Measurements from ENCODE around the gene FRY.

FRY gene

DNA sequence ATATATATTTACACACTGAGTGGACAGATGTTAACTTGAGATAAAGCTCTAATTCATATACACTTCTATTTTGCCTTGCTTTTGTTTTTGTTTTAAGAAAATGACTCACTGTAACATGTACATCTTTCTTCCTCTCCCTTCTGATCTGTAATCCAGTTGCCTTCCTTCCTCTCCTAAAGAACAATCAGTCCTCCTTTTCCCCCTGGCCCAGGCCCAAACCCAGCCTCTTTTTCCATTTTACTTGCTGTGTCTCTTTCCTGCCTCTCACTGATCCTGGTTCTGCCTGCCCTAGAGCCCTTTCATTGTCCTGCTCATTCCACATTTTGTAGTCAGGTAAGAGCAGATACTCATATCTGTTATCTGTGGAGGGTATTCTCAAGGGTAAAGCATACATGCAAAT is 232.8 kb downstream of the FRY start:
- no peak overlapping the region for H3K4me3 ChIP-seq

GRCh38 chr13:32265726-32266125 is 234.2 kb downstream of the FRY start:
- no peaks in the 10 kb centered on the region for H3K4me1 ChIP-seq
- TF ChIP-seq Cebpa-rat (IDR thresholded peaks at IDR 0.05): no peak
- no peak overlapping the region for H3K27ac ChIP-seq
- no peaks in the 10 kb centered on the region for H3K9me3 ChIP-seq
- no peak overlapping the region for H3K9ac ChIP-seq
- H3K36me3 ChIP-seq: no peaks in the 10 kb centered on the region
- no peak overlapping the region for H3K4me2 ChIP-seq
- no peak overlapping the region for H3K4me3 ChIP-seq
- no peaks in the 10 kb centered on the region for H4K20me1 ChIP-seq
- H3K27me3 ChIP-seq: no peaks in the 10 kb centered on the region

More for the DNA sequence above, 232.8 kb downstream of the FRY start:
- H4K20me1 ChIP-seq: no peaks in the 10 kb centered on the region
- no peaks in the 10 kb centered on the region for H3K36me3 ChIP-seq
- H3K27me3 ChIP-seq: no peaks in the 10 kb centered on the region
- no peak overlapping the region for H3K9ac ChIP-seq
- no peak overlapping the region for H3K27ac ChIP-seq
- no peak overlapping the region for H3K4me2 ChIP-seq
- H3K9me3 ChIP-seq: no peaks in the 10 kb centered on the region
- no peak for TF ChIP-seq Cebpa-rat (IDR thresholded peaks at IDR 0.05)
- no peaks in the 10 kb centered on the region for H3K4me1 ChIP-seq

- Histone ChIP-seq H3K27me3 (no peaks in the 10 kb centered on the region), H4K20me1 (no peaks in the 10 kb centered on the region), H3K4me2 (no peak overlapping the region), H3K4me3 (no peak overlapping the region), H3K9ac (no peak overlapping the region), H3K27ac (no peak overlapping the region), H3K9me3 (no peaks in the 10 kb centered on the region), H3K4me1 (no peaks in the 10 kb centered on the region), H3K36me3 (no peaks in the 10 kb centered on the region)
- TF ChIP-seq Cebpa-rat (IDR thresholded peaks at IDR 0.05): no peak
These were observed 234.6 kb downstream of the FRY start for GRCh38 chr13:32266130-32266529.

DNA sequence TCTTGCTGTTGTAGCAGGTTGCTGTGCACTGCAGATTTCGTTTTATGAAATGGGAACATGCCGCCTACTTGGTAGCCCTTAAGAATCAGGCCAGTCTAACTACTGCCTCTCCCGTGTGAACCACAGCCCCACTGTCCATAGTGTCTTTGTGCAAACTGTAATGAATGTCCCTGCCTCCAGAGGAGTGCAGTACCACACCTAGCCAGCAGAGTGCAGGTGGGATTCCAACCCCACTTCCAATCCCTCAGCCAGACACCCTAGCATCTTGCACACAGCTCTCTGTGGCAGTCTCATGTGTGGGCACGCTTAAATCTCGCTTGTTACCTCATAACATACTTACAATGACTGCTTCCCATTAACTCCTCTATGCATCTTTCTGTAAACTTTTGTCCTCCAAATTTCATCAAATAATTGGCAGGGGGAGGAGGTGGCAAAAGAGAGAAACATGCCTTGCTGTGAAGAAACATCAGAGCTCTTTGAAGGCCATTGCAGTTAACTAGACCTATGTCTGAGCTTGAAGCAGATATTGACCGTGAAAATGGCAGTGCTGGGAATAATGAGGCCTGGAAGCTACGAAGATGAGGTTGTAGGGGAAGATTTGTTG is 236.4 kb downstream of the FRY start:
- no peak for TF ChIP-seq Cebpa-rat (IDR thresholded peaks at IDR 0.05)
- Histone ChIP-seq H4K20me1 (no peaks in the 10 kb centered on the region), H3K36me3 (no peaks in the 10 kb centered on the region), H3K4me1 (no peaks in the 10 kb centered on the region), H3K9ac (no peak overlapping the region), H3K4me2 (no peak overlapping the region), H3K4me3 (no peak overlapping the region), H3K9me3 (no peaks in the 10 kb centered on the region), H3K27me3 (no peaks in the 10 kb centered on the region), H3K27ac (no peak overlapping the region)

- peaks cover 9% of the 10 kb centered on the region for H3K4me1 ChIP-seq
- no peaks in the 10 kb centered on the region for H4K20me1 ChIP-seq
- no peak overlapping the region for H3K4me2 ChIP-seq
- H3K9ac ChIP-seq: no peak overlapping the region
- no peak overlapping the region for H3K27ac ChIP-seq
- no peaks in the 10 kb centered on the region for H3K9me3 ChIP-seq
- no peak overlapping the region for H3K4me3 ChIP-seq
- TF ChIP-seq Cebpa-rat (IDR thresholded peaks at IDR 0.05): no peak
- H3K27me3 ChIP-seq: no peaks in the 10 kb centered on the region
- H3K36me3 ChIP-seq: no peaks in the 10 kb centered on the region
These were observed 240.6 kb downstream of the FRY start for GRCh38 chr13:32272021-32272683.

DNA sequence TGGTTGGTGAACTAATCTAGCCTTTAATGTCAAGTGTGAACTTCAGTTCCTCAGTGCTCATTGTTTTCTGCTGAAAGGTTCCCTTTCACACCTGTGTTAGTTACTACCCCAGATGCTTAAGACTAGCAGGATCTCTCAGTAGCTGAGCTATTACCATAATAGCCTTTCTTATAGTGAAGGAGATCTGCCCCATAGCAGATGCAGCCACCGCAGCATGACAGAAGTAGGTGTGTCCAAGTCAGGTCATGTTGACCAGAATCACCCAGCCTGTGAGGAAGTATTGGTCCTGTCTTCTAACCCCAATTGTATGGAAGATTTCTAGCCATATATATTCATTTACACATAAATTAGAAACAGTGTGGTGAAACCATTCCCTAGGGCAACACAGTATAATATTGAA is 246.3 kb downstream of the FRY start:
- no peaks in the 10 kb centered on the region for H3K27me3 ChIP-seq
- no peak for TF ChIP-seq Cebpa-rat (IDR thresholded peaks at IDR 0.05)
- no peak overlapping the region for H3K4me3 ChIP-seq
- H4K20me1 ChIP-seq: no peaks in the 10 kb centered on the region
- H3K27ac ChIP-seq: no peak overlapping the region
- H3K4me2 ChIP-seq: no peak overlapping the region
- H3K9me3 ChIP-seq: no peaks in the 10 kb centered on the region
- no peak overlapping the region for H3K9ac ChIP-seq
- peaks cover 9% of the 10 kb centered on the region for H3K4me1 ChIP-seq
- no peaks in the 10 kb centered on the region for H3K36me3 ChIP-seq

GRCh38 chr13:32278426-32278825 is 246.9 kb downstream of the FRY start:
- Histone ChIP-seq H3K4me3 (no peak overlapping the region), H3K9ac (no peak overlapping the region), H4K20me1 (no peaks in the 10 kb centered on the region), H3K4me1 (peaks cover 9% of the 10 kb centered on the region), H3K27me3 (no peaks in the 10 kb centered on the region), H3K4me2 (no peak overlapping the region), H3K36me3 (no peaks in the 10 kb centered on the region), H3K9me3 (no peaks in the 10 kb centered on the region), H3K27ac (no peak overlapping the region)
- no peak for TF ChIP-seq Cebpa-rat (IDR thresholded peaks at IDR 0.05)

- Histone ChIP-seq H3K36me3 (no peaks in the 10 kb centered on the region), H3K27me3 (no peaks in the 10 kb centered on the region), H3K4me2 (no peak overlapping the region), H3K4me1 (no peaks in the 10 kb centered on the region), H3K9ac (no peak overlapping the region), H3K9me3 (no peaks in the 10 kb centered on the region), H4K20me1 (no peaks in the 10 kb centered on the region), H3K27ac (no peak overlapping the region), H3K4me3 (no peak overlapping the region)
- no peak for TF ChIP-seq Cebpa-rat (IDR thresholded peaks at IDR 0.05)
These were observed 249.5 kb downstream of the FRY start for GRCh38 chr13:32281096-32281495.

DNA sequence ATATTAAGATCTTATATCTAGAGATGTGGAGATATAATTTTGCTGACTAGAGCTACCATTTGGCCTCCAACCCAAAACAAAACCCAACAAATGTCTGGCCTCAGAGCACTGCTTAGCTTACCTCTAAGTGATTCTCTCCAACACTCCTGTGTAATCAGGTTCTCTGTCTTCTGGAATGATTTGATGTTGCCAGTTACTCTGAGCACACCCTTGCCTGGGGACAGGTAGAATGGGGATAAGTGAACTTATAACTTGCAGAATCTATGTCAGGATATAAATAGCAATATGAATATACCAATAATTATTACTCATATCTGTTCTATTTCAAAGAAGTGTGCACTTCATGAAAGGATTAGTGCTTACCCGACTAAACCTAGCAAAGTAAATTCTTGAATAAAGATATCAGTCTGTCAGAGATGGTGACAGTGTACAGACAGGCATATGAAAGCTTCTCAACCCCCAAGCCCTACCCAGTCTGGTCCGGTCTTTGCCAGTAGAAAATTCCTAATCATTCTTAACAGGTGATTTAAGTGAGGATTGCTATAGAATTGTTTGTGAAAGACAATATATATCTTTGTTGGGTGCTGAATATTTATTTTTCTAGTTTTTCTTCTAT is 250.6 kb downstream of the FRY start:
- no peak overlapping the region for H3K4me2 ChIP-seq
- no peaks in the 10 kb centered on the region for H3K27me3 ChIP-seq
- no peak overlapping the region for H3K9ac ChIP-seq
- H3K27ac ChIP-seq: no peak overlapping the region
- no peak overlapping the region for H3K4me3 ChIP-seq
- no peak for TF ChIP-seq Cebpa-rat (IDR thresholded peaks at IDR 0.05)
- H3K36me3 ChIP-seq: no peaks in the 10 kb centered on the region
- H4K20me1 ChIP-seq: no peaks in the 10 kb centered on the region
- no peaks in the 10 kb centered on the region for H3K4me1 ChIP-seq
- no peaks in the 10 kb centered on the region for H3K9me3 ChIP-seq

GRCh38 chr13:32284927-32285632 is 253.5 kb downstream of the FRY start:
- no peaks in the 10 kb centered on the region for H3K9me3 ChIP-seq
- no peaks in the 10 kb centered on the region for H3K36me3 ChIP-seq
- H4K20me1 ChIP-seq: no peaks in the 10 kb centered on the region
- no peaks in the 10 kb centered on the region for H3K27me3 ChIP-seq
- H3K4me1 ChIP-seq: no peaks in the 10 kb centered on the region
- H3K27ac ChIP-seq: no peak overlapping the region
- H3K4me3 ChIP-seq: no peak overlapping the region
- no peak overlapping the region for H3K9ac ChIP-seq
- TF ChIP-seq Cebpa-rat (IDR thresholded peaks at IDR 0.05): no peak
- H3K4me2 ChIP-seq: no peak overlapping the region
